Immature natural killer cell (primary cell): Measurements from ENCODE around the gene ELOVL5. TPM values are rescaled to one million over a fixed set of nuclear protein-coding genes. Genes with fewer than 3 reads are reported as not detected.
"Not testable (repeated sequence)": the region's sequence is repeated elsewhere in the genome, so short reads cannot be mapped to it uniquely, and the experiment has no call there.

ENCODE experiments used
- DNase-seq, 3 donors: peaks; one replicate each; pipeline ENCODE4 v3.0.0; 2022; ENCODE audit warnings: mixed read lengths in 1 of 3
- H3K27ac Mint-ChIP-seq, 6 donors: one replicate each; pipeline ENCODE4 v1.8.0; 2020; ENCODE audit warnings: mixed read lengths in 6 of 6, mild to moderate bottlenecking in 5 of 6, inconsistent platforms in 4 of 6, moderate library complexity in 3 of 6
- H3K27me3 Mint-ChIP-seq, 3 donors: one replicate each; pipeline ENCODE4 v1.8.0; 2020 to 2021; ENCODE audit warnings: low read depth in 3 of 3, mild to moderate bottlenecking in 3 of 3, mixed read lengths in 3 of 3, moderate library complexity in 3 of 3, inconsistent platforms in 1 of 3
- H3K36me3 Mint-ChIP-seq, 3 donors: one replicate each; pipeline ENCODE4 v1.8.0; 2020; ENCODE audit warnings: mixed read lengths in 3 of 3, inconsistent platforms in 2 of 3, mild to moderate bottlenecking in 2 of 3
- H3K4me1 Mint-ChIP-seq, 2 donors: one replicate each; pipeline ENCODE4 v1.8.0; 2020; ENCODE audit warnings: inconsistent platforms in 2 of 2, mild to moderate bottlenecking in 2 of 2, mixed read lengths in 2 of 2, moderate library complexity in 1 of 2
- H3K4me3 Mint-ChIP-seq, 5 donors: one replicate each; pipeline ENCODE4 v1.8.0; 2020; ENCODE audit warnings: mild to moderate bottlenecking in 5 of 5, mixed read lengths in 5 of 5, inconsistent platforms in 3 of 5, moderate library complexity in 3 of 5
- H3K9me3 Mint-ChIP-seq, 6 donors: one replicate each; pipeline ENCODE4 v1.8.0; 2020; ENCODE audit warnings: mild to moderate bottlenecking in 6 of 6, mixed read lengths in 6 of 6, inconsistent platforms in 4 of 6, moderate library complexity in 3 of 6
- polyA plus RNA-seq, 3 donors: library from polyadenylated mRNA; unstranded; fragments of 300-500 nt; fragmentation: Illumina TruSeq; gene quantifications; one replicate each; pipeline ENCODE4 v1.2.3, GENCODE V29; 2021

ELOVL5 gene
- polyA plus RNA-seq, 3 donors from 2014 or later: 45.4 to 85.2 (median 63.0) TPM

DNA sequence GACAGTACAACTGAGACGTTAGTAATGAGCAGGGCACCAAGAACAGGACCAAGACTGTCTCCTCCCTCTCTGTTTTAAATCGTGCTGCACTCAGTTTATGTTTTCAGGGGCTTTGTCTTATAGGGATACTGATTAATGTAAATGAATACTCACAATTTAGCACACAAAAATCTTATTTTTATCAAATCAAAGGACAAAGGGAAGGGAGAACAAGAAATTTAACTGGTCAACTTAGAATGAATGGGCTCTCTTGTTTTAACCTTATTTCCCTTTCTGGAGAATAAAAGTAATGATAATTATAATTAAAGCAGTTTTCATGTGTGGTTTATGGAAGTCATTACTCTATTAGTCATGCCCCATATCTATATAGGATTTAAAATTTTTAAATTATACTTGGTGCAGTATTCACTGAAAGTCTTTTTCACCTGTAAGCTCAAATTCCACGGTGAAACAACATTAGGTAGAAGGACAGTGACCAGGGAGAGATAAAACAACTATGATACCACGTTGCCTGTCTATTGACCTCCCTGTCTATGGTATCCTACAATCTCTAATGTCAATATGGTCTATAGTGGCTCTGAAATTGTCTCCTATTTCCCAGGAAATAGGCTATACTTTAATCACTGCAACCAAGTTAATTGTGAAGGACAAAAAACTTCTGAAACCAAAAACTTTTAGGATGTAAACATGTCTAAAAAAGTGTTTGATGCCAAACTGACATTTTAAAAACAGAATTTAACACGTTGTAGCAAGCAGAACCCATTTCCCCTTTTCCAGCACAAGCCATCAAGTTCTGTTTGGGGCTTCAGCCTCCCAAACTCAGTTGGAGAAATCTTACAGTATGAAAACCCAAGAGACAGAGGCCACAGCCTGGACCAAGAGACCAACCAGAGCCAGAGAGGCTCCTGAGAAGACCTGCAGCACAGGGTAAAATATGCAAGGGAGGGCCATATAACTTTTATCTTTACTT is 15.0 kb downstream of the ELOVL5 start:
- no peaks in the 10 kb centered on the region for H3K9me3 Mint-ChIP-seq
- peaks cover 77 to 85% of the 10 kb centered on the region in 2 donors for H3K4me1 Mint-ChIP-seq
- peak overlapping the region; percentile 10 to 75 (median 23) for H3K4me3 Mint-ChIP-seq
- H3K27me3 Mint-ChIP-seq: peaks cover 0 to 4% (median 3%) of the 10 kb centered on the region in 3 donors
- peaks cover 0 to 3% (median 0%) of the 10 kb centered on the region in 3 donors for H3K36me3 Mint-ChIP-seq
- no peak for DNase-seq
- peak overlapping the region; percentile 77 to 99 (median 91) for H3K27ac Mint-ChIP-seq

DNA sequence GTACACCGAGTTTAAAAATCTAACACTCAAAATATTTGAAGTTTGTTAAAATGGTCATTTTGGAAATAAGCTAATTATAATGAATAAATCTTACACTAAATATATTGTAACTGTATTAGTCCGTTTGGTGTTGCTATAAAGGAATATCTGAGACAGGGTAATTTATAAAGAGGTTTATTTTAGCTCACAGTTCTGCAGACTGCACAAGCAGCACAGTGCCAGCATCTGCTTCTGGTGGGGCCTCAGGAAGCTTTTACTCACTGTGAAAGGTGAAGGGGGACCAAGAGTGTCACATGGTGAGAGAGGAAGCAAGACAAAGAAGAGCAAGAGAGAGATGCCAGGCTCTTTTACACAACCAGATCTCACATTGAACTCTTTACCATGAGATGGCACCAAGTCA is 17.1 kb downstream of the ELOVL5 start:
- Mint-ChIP-seq H3K4me3 (no peak overlapping the region), H3K27ac (peak overlapping the region in 5 of 6 donors; percentile 41 to 78 (median 72)), H3K36me3 (peaks cover 0 to 3% (median 0%) of the 10 kb centered on the region in 3 donors), H3K9me3 (no peaks in the 10 kb centered on the region), H3K4me1 (peaks cover 73 to 85% of the 10 kb centered on the region in 2 donors), H3K27me3 (peaks cover 3 to 4% (median 3%) of the 10 kb centered on the region in 3 donors)
- no peak for DNase-seq

DNA sequence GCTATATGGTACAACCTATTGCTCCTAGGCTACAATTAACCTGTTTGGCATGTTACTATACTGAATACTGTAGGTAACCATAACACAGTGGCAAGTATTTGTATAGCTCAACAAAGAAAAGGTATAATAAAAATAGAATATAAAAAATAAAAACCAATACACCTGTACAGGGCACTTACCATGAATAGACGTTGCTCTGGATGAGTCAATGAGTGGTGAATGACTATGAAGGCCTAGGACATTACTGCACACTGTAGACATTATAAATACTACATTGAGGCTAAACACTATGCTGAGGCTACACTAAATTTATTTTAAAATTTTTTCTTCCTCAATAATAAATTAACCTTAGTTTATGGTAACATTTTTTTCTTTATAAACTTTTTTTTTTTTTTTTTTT is 18.6 kb downstream of the ELOVL5 start:
- Mint-ChIP-seq H3K27ac (no peak overlapping the region), H3K36me3 (peaks cover 0 to 3% (median 0%) of the 10 kb centered on the region in 3 donors), H3K4me1 (peaks cover 73 to 85% of the 10 kb centered on the region in 2 donors), H3K4me3 (no peak overlapping the region), H3K9me3 (no peaks in the 10 kb centered on the region), H3K27me3 (peaks cover 3% of the 10 kb centered on the region in 3 donors)
- no peak for DNase-seq

DNA sequence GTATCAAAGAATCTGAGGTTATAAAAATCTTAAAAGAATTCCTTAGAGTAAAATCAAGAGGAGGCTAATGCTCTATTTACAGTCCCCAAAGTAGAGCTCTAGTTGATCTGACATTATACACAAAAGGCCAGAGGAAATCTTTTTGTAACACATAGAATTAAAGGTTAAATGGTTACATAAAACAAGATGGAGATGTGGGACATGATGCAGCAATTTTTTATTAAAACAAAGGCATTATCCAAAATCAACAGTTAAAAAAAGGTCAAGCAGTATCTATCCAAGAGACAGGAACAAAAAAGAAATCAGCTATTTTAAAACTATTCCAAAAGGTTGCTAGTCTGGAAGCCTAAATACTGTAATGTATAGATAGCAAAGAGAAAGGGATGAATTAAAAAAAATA is 20.4 kb downstream of the ELOVL5 start:
- Mint-ChIP-seq H3K36me3 (peaks cover 0 to 3% (median 0%) of the 10 kb centered on the region in 3 donors), H3K27ac (peak overlapping the region in 1 of 6 donors; percentile 54), H3K4me1 (peaks cover 64 to 79% of the 10 kb centered on the region in 2 donors), H3K4me3 (no peak overlapping the region), H3K9me3 (no peaks in the 10 kb centered on the region), H3K27me3 (peaks cover 0 to 3% (median 3%) of the 10 kb centered on the region in 3 donors)
- DNase-seq: no peak

DNA sequence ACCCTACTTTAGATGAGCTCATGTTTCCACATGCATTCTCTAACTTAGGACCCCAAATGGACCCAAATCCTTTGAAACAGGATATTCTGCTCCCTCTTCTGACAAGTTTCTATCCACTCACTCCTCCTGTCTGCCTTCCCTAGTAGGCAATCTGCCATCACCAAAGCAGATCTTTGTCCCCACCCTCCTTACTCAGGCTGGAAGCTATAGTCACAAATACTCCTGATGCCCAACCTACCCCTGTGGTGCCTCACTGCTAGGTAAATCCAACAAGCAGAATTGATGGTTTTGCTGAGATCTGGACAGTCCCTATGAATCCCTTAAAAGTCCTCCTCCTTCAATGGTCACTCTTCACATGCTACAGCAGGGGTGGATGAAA is 21.7 kb downstream of the ELOVL5 start:
- peak overlapping the region in 1 of 5 donors; percentile 17 for H3K4me3 Mint-ChIP-seq
- peak overlapping the region; percentile 3 to 72 (median 59) for H3K27ac Mint-ChIP-seq

DNA sequence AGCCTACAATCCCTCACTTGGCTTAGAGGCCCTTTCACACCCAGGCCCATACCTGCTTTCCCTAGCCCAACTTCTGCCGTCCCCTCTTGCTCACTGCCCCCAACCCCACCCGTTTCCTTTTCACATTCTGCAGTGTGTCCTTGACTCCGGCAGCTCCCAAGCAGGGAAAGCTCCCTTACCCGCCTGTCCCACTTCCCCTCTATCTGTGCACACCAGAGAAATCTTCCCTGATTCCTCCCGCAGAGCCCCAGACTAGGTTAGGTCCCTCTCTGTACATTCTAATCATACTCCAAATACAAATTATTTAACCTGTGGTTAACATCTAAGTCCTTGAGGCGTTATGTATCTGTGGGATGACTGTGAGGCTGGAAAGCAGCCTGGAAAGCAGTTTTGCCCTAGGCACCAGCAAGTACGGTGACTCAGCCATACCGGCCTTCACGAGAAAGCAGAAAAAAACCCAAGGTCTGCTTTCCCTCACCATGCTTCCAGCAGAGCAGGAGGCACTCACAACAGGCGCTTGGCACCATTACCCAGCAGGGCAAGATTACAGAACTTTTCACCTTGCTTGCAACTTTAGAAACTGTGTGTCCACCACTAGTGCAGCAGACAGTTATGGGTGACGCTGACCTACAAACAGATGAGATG is 22.3 kb downstream of the ELOVL5 start:
- Mint-ChIP-seq H3K27me3 (peaks cover 0 to 3% (median 2%) of the 10 kb centered on the region in 3 donors), H3K36me3 (peaks cover 0 to 3% (median 0%) of the 10 kb centered on the region in 3 donors), H3K9me3 (no peaks in the 10 kb centered on the region), H3K4me3 (no peak overlapping the region), H3K27ac (peak overlapping the region in 5 of 6 donors; percentile 8 to 69 (median 23)), H3K4me1 (peaks cover 62 to 79% of the 10 kb centered on the region in 2 donors)
- no peak for DNase-seq

More for the DNA sequence above, 21.7 kb downstream of the ELOVL5 start:
- Mint-ChIP-seq H3K27me3 (peaks cover 0 to 3% (median 2%) of the 10 kb centered on the region in 3 donors), H3K4me1 (peaks cover 65 to 79% of the 10 kb centered on the region in 2 donors), H3K36me3 (peaks cover 0 to 3% (median 0%) of the 10 kb centered on the region in 3 donors), H3K9me3 (no peaks in the 10 kb centered on the region)
- DNase-seq: no peak

DNA sequence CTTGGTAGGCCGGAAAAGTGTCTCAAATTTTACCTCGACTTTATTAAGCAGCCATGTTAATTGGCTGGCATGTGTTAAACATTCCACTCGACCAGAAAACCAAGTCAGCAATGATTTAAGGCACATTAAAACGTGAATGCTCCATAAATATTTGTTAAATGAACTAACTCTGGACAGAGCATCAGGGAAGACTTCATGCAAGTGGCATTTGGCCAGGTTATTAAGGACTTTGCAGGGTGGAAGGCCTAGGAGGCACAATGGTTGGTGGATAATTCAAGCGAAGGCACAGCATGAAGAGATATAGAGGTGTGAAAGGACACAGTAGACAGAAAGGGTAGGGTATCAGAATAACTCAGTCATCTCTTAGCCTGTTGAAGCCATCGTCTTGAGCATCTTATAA is 23.0 kb downstream of the ELOVL5 start:
- no peak for DNase-seq
- H3K27ac Mint-ChIP-seq: peak overlapping the region; percentile 20 to 74 (median 42)
- peaks cover 0 to 1% (median 0%) of the 10 kb centered on the region in 3 donors for H3K36me3 Mint-ChIP-seq
- H3K4me1 Mint-ChIP-seq: peaks cover 58 to 79% of the 10 kb centered on the region in 2 donors
- H3K27me3 Mint-ChIP-seq: peaks cover 0 to 3% (median 2%) of the 10 kb centered on the region in 3 donors
- H3K4me3 Mint-ChIP-seq: no peak overlapping the region
- no peaks in the 10 kb centered on the region for H3K9me3 Mint-ChIP-seq

DNA sequence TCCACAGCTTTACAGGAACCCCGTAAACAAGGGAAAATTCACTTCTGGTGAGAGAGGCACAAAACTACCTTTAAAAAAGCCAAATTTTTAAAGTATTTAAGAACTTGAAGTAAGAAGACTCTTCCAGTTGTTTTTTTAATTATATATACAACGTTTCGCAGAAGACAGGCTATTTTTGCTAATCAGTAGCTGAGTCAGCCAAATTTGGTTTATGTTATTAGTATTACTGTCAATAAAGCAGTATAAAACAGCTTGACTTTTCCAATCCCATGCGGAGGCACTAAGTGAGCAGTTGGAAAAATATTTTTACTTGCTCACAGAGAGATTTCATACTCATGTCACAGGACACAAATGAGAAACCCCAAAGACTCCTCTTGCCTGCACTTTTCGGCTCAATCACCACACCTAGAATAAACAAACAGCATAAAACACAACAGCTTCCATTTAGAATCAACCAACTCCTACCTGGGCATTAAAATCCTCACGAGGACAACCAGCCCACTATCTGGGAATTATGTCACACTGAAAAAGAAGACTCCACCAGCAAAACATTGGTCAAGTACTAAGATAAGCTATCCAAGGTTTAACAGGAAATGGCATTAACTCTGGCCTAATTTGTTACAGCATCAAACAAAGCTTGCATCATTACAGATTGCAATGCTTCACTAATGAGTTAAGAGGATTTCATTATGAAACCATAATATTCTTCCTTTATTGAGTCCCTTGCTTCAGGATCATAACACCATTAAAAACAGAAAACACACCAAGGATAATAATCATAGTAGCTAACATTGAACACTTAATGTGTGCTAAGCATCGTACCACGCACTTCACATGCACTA is 26.3 kb downstream of the ELOVL5 start:
- Mint-ChIP-seq H3K4me3 (peak overlapping the region in 1 of 5 donors; percentile 13), H3K27ac (peak overlapping the region; percentile 27 to 87 (median 78)), H3K27me3 (peaks cover 0 to 3% (median 2%) of the 10 kb centered on the region in 3 donors), H3K4me1 (peaks cover 57 to 82% of the 10 kb centered on the region in 2 donors), H3K9me3 (peaks cover 0 to 2% (median 0%) of the 10 kb centered on the region in 6 donors), H3K36me3 (no peaks in the 10 kb centered on the region)
- no peak for DNase-seq

DNA sequence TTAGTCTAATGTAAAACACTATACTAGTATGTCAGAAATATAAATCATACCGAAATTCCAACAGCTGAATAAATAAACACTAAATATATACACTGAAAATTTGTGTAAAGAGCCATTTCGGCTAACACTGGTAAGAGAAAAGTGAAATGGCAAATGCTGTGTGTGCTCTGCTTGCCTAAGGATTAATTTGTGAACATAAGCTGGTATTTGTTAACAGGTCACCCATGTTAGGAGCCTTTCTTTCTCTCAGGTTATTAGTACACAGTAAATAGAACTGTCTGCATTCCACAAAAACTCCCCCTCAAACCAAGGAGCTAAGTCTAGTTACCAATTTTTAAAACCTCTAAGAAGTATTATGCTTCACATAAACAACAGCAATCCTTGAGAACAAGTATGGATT is 27.0 kb downstream of the ELOVL5 start:
- no peak for DNase-seq
- H3K4me1 Mint-ChIP-seq: peaks cover 56 to 82% of the 10 kb centered on the region in 2 donors
- peak overlapping the region; percentile 27 to 80 (median 59) for H3K27ac Mint-ChIP-seq
- no peaks in the 10 kb centered on the region for H3K36me3 Mint-ChIP-seq
- H3K4me3 Mint-ChIP-seq: no peak overlapping the region
- H3K9me3 Mint-ChIP-seq: peaks cover 0 to 2% (median 0%) of the 10 kb centered on the region in 6 donors
- peaks cover 0 to 2% (median 0%) of the 10 kb centered on the region in 3 donors for H3K27me3 Mint-ChIP-seq

DNA sequence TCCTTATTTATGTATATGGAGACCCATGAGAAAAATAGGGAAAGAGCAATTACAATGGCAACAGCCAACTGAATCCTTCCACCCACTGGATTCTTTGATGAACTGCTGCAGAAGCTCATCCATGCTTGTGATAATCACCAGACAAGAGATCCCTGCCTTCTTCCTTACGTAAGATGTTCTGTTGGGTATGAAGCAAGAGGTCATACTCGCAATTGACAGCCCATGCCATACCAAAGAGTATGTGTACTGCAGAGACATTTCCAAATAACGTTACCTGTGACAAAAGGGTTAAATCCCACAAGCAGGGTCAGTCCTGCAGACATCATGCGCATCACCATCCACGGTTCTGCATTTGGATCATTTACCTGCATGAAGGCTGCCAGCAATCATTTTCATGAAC is 27.8 kb downstream of the ELOVL5 start:
- no peak overlapping the region for H3K4me3 Mint-ChIP-seq
- H3K27me3 Mint-ChIP-seq: no peaks in the 10 kb centered on the region
- H3K36me3 Mint-ChIP-seq: no peaks in the 10 kb centered on the region
- H3K4me1 Mint-ChIP-seq: peaks cover 56 to 82% of the 10 kb centered on the region in 2 donors
- no peak for DNase-seq
- H3K9me3 Mint-ChIP-seq: peaks cover 0 to 2% (median 0%) of the 10 kb centered on the region in 6 donors
- peak overlapping the region in 2 of 6 donors; percentile 8 to 17 for H3K27ac Mint-ChIP-seq

DNA sequence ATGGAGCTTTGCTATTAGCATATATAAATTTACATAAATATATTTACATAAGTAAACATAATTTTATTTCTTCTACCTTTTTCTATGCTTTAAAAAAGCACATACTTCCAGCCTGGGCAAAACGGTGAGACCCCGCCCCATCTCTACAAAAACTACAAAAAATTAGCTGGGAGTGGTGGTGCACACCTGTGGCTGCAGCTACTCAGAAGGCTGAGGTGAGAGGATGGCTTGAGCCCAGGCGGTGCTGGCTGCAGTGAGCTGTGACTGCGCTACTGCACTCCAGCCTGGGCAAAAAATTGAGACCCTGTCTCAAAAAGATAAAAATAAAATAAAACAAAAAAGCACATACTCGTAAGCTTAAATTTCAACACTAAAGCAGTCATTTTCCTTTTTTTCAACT is 30.3 kb downstream of the ELOVL5 start:
- H3K36me3 Mint-ChIP-seq: no peaks in the 10 kb centered on the region
- no peak overlapping the region for H3K27ac Mint-ChIP-seq
- H3K4me3 Mint-ChIP-seq: no peak overlapping the region
- peaks cover 67 to 89% of the 10 kb centered on the region in 2 donors for H3K4me1 Mint-ChIP-seq
- peaks cover 0 to 2% (median 0%) of the 10 kb centered on the region in 6 donors for H3K9me3 Mint-ChIP-seq
- DNase-seq: no peak
- H3K27me3 Mint-ChIP-seq: no peaks in the 10 kb centered on the region

DNA sequence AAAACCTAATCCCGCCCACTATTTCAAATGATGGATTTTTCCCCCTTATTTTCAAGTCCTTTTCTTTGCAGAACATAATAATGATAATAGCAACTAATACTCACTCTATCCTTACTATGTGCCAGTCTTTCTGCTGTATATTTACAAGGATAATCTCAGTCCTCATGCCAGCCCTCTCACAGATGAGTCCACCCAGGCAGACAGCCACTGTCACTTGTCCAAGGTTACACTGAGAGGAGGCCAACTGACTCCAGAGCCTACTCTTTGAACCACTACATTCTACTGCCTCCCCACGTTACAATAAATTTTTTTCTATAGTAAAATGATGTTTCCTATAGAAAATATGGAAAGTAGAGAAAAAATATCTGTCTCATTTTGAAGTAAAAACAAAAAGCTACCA is 30.9 kb downstream of the ELOVL5 start:
- Mint-ChIP-seq H3K27ac (peak overlapping the region in 1 of 6 donors; percentile 53), H3K36me3 (no peaks in the 10 kb centered on the region), H3K27me3 (no peaks in the 10 kb centered on the region), H3K9me3 (peaks cover 0 to 2% (median 0%) of the 10 kb centered on the region in 6 donors), H3K4me1 (peaks cover 67 to 89% of the 10 kb centered on the region in 2 donors), H3K4me3 (no peak overlapping the region)
- no peak for DNase-seq

DNA sequence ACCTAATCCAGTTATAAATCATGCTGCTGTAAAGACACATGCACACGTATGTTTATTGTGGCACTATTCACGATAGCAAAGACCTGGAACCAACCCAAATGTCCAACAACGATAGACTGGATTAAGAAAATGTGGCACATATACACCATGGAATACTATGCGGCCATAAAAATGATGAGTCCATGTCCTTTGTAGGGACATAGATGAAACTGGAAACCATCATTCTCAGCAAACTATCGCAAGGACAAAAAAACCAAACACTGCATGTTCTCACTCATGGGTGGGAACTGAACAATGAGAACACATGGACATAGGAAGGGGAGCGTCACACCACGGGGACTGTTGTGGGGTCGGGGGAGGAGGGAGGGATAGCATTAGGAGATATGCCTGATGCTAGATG is 31.5 kb downstream of the ELOVL5 start:
- H3K27me3 Mint-ChIP-seq, DNase-seq, H3K9me3 Mint-ChIP-seq, H3K36me3 Mint-ChIP-seq, H3K4me3 Mint-ChIP-seq: not testable (repeated sequence)
- H3K4me1 Mint-ChIP-seq: peaks cover 67 to 89% of the 10 kb centered on the region in 2 donors
- peak overlapping the region in 3 of 6 donors; percentile 15 to 78 (median 26) for H3K27ac Mint-ChIP-seq
